HG02943 (cell line): Measurements from ENCODE around the gene PPP1R37.
"Not testable (repeated sequence)": the region's sequence is repeated elsewhere in the genome, so short reads cannot be mapped to it uniquely, and the experiment has no call there.

ENCODE experiments used
- ATAC-seq: cut with Tn5 transposase; IDR thresholded peaks from one replicate; pipeline ENCODE4 v1.9.1; 2021; ENCODE audit warnings: mild to moderate bottlenecking, low read depth, moderate library complexity; ENCODE audit not compliant: unreplicated experiment

The PPP1R37 gene

GRCh38 chr19:45107621-45108150 lies 14.7 kb downstream of the PPP1R37 start:
- ATAC-seq = no peak

GRCh38 chr19:45110851-45111266 lies 17.9 kb downstream of the PPP1R37 start:
- no peak for ATAC-seq

- no peak for ATAC-seq
Measured at GRCh38 chr19:45112111-45112827, 19.3 kb downstream of the PPP1R37 start.

- ATAC-seq = no peak
Measured at GRCh38 chr19:45113628-45114027, 20.6 kb downstream of the PPP1R37 start.

- no peak for ATAC-seq
Measured at GRCh38 chr19:45114116-45114515, 21.1 kb downstream of the PPP1R37 start.

GRCh38 chr19:45115809-45116615 lies 23.0 kb downstream of the PPP1R37 start:
- no peak for ATAC-seq

- ATAC-seq = no peak
Measured at GRCh38 chr19:45117167-45117594, 24.2 kb downstream of the PPP1R37 start.

GRCh38 chr19:45117671-45118070 lies 24.7 kb downstream of the PPP1R37 start:
- no peak for ATAC-seq

- ATAC-seq = no peak
Measured at GRCh38 chr19:45118106-45118505, 25.1 kb downstream of the PPP1R37 start.

GRCh38 chr19:45118591-45119355 lies 25.8 kb downstream of the PPP1R37 start:
- ATAC-seq = not testable (repeated sequence)

- no peak for ATAC-seq
Measured at GRCh38 chr19:45119582-45119981, 26.6 kb downstream of the PPP1R37 start.

- no peak for ATAC-seq
Measured at GRCh38 chr19:45121827-45122345, 28.9 kb downstream of the PPP1R37 start.

GRCh38 chr19:45122832-45123231 lies 29.9 kb downstream of the PPP1R37 start:
- no peak for ATAC-seq

GRCh38 chr19:45123440-45123850 lies 30.5 kb downstream of the PPP1R37 start:
- no peak for ATAC-seq

GRCh38 chr19:45124021-45124420 lies 31.0 kb downstream of the PPP1R37 start:
- ATAC-seq = no peak

GRCh38 chr19:45125360-45125759 lies 32.4 kb downstream of the PPP1R37 start:
- ATAC-seq = no peak

GRCh38 chr19:45125975-45126493 lies 33.1 kb downstream of the PPP1R37 start:
- ATAC-seq = no peak

GRCh38 chr19:45126654-45127053 lies 33.7 kb downstream of the PPP1R37 start:
- no peak for ATAC-seq

- ATAC-seq = no peak
Measured at GRCh38 chr19:45128146-45128545, 35.2 kb downstream of the PPP1R37 start.

GRCh38 chr19:45128806-45129205 lies 35.8 kb downstream of the PPP1R37 start:
- no peak for ATAC-seq
